HCT116 (cell line): Measurements from ENCODE around the gene ELAVL1. TPM values are rescaled to one million over a fixed set of nuclear protein-coding genes. Genes with fewer than 3 reads are reported as not detected.

Source experiments
- ATAC-seq: fragments of 200-7000 bp; cut with Tn5 transposase; 2 replicates; pipeline ENCODE4 v1.9.1; 2020; ENCODE audit warnings: mild to moderate bottlenecking, moderate library complexity
- BruUV-seq: library from RNA; stranded (reverse); fragments of 400-500 nt; replicated peaks from 2 replicates; lab custom pipeline; 2021; lab: Mats Ljungman, UMichigan
- CTCF ChIA-PET: fragments of 300-600 bp; sonication (Branson Sonifier 250); formaldehyde crosslinking; loops from one replicate; lab custom pipeline; 2021; ENCODE audit warnings: antibody characterized with exemption; lab: Charles Lee
- POLR2A ChIA-PET: fragments of 300-600, 350-600 bp; sonication (Branson Sonifier 250); formaldehyde crosslinking; loops from one replicate; lab custom pipeline; 2021; ENCODE audit warnings: antibody characterized with exemption; lab: Charles Lee
- RAD21 ChIA-PET, 2 experiments: fragments of 300-600 bp; sonication (Branson Sonifier 250); formaldehyde crosslinking; loops; one replicate each; lab custom pipeline; 2023; ENCODE audit warnings: low total read pairs in 2 of 2; ENCODE audit not compliant: uncharacterized antibody in 2 of 2, unreplicated experiment in 2 of 2, low non-redundant PET in 1 of 2; lab: Charles Lee
- DNase-seq: peaks from one replicate; pipeline ENCODE4 v3.0.0-alpha.2; 2010; ENCODE audit warnings: low read depth, low spot score
- H2AFZ ChIP-seq: fragments of 200-600 bp; shearing (Covaris generic), sonication (generic); 2 replicates; pipeline ENCODE4 v1.6.1; 2017; ENCODE audit warnings: low read depth, mixed run types, mixed read lengths, antibody characterized with exemption, low read length; ENCODE audit not compliant: poor library complexity, severe bottlenecking
- H3K27ac ChIP-seq: 2 replicates; pipeline ENCODE4 v1.5.1; 2012; ENCODE audit warnings: low read depth, low read length
- H3K27me3 ChIP-seq: fragments of 200-600 bp; sonication (generic); 2 replicates; pipeline ENCODE4 v1.6.1; 2016; ENCODE audit warnings: mixed run types, low read length, mixed read lengths; ENCODE audit not compliant: insufficient read depth
- H3K36me3 ChIP-seq, 2 experiments: fragments of 200-500 bp in 1 of 2; fragments of 200-600 bp in 1 of 2; sonication (Bioruptor generic) in 1 of 2; sonication (generic) in 1 of 2; 2 replicates each; pipeline versions ENCODE4 v1.5.1 to v1.6.1; 2014 to 2016; ENCODE audit warnings: low read length in 2 of 2, inconsistent platforms in 1 of 2, mixed read lengths in 1 of 2, mixed run types in 1 of 2; ENCODE audit not compliant: insufficient read depth in 2 of 2, control insufficient read depth in 1 of 2
- H3K4me1 ChIP-seq, 2 experiments: fragments of 200-600 bp in 1 of 2; sonication (generic) in 1 of 2; 2 replicates each; pipeline versions ENCODE4 v1.5.1 to v1.6.1; 2012 to 2017; ENCODE audit warnings: low read length in 2 of 2, inconsistent platforms in 1 of 2, mild to moderate bottlenecking in 1 of 2, mixed read lengths in 1 of 2, mixed run types in 1 of 2, moderate library complexity in 1 of 2; ENCODE audit not compliant: insufficient read depth in 2 of 2, control insufficient read depth in 1 of 2
- H3K4me2 ChIP-seq: fragments of 200-600 bp; sonication (generic); 2 replicates; pipeline ENCODE4 v1.6.1; 2017; ENCODE audit warnings: mixed run types, low read length, mixed read lengths
- H3K4me3 ChIP-seq, 2 experiments: fragments of 200-600 bp in 1 of 2; sonication (generic) in 1 of 2; replicated peaks in 1 of 2; 2 replicates each; pipeline ENCODE4 v1.5.1; 2011 to 2016; ENCODE audit warnings: low read length in 2 of 2, control low read depth in 1 of 2, low read depth in 1 of 2, mild to moderate bottlenecking in 1 of 2, mixed read lengths in 1 of 2, mixed run types in 1 of 2
- H3K79me2 ChIP-seq: fragments of 200-600 bp; sonication (generic); 2 replicates; pipeline ENCODE4 v1.6.1; 2017; ENCODE audit warnings: mild to moderate bottlenecking, mixed run types, low read length, moderate library complexity, mixed read lengths; ENCODE audit not compliant: insufficient read depth
- H3K9ac ChIP-seq: fragments of 200-600 bp; sonication (generic); 2 replicates; pipeline ENCODE4 v1.6.1; 2016; ENCODE audit warnings: low read length, mixed read lengths
- H3K9me2 ChIP-seq: fragments of 200-600 bp; sonication (generic), shearing (Covaris generic); 2 replicates; pipeline ENCODE4 v1.6.1; 2017; ENCODE audit warnings: mixed run types, mild to moderate bottlenecking, moderate library complexity; ENCODE audit not compliant: insufficient read depth
- H3K9me3 ChIP-seq, 2 experiments: fragments of 200-500 bp in 1 of 2; fragments of 200-600 bp in 1 of 2; sonication (Bioruptor generic) in 1 of 2; sonication (generic) in 1 of 2; 2 replicates each; pipeline ENCODE4 v1.6.1; 2014 to 2017; ENCODE audit warnings: low read length in 2 of 2, mixed read lengths in 2 of 2, inconsistent platforms in 1 of 2, low read depth in 1 of 2, mild to moderate bottlenecking in 1 of 2, mixed run types in 1 of 2, moderate library complexity in 1 of 2; ENCODE audit not compliant: control insufficient read depth in 1 of 2, insufficient read depth in 1 of 2
- H4K20me1 ChIP-seq: fragments of 200-600 bp; sonication (generic), shearing (Covaris generic); 2 replicates; pipeline ENCODE4 v1.6.1; 2017; ENCODE audit warnings: mixed run types, mild to moderate bottlenecking, moderate library complexity; ENCODE audit not compliant: insufficient read depth
- CBX3 ChIP-seq: IDR thresholded peaks from 2 replicates; pipeline ENCODE4 v1.6.1; 2012; ENCODE audit warnings: low read depth
- CEBPB ChIP-seq: IDR thresholded peaks from 2 replicates; pipeline ENCODE4 v1.6.1; 2012; ENCODE audit warnings: low read depth
- EGR1 ChIP-seq: IDR thresholded peaks from 2 replicates; pipeline ENCODE4 v1.6.1; 2012; ENCODE audit warnings: low read depth
- ELF1 ChIP-seq: IDR thresholded peaks from 2 replicates; pipeline ENCODE4 v1.6.1; 2012; ENCODE audit warnings: low read depth, borderline replicate concordance
- EZH2 ChIP-seq: fragments of 200-600 bp; sonication (generic); IDR thresholded peaks from 2 replicates; pipeline ENCODE4 v1.6.1; 2017; ENCODE audit warnings: antibody characterized with exemption, mixed run types
- EZH2phosphoT487 ChIP-seq: fragments of 200-600 bp; IDR thresholded peaks from 2 replicates; pipeline ENCODE4 v1.6.1; 2018; ENCODE audit warnings: antibody characterized with exemption, borderline replicate concordance
- FOSL1 ChIP-seq: IDR thresholded peaks from 2 replicates; pipeline ENCODE4 v1.6.1; 2012; ENCODE audit warnings: low read depth
- JUND ChIP-seq: IDR thresholded peaks from 2 replicates; pipeline ENCODE4 v1.6.1; 2012
- POLR2AphosphoS5 ChIP-seq: IDR thresholded peaks from 2 replicates; pipeline ENCODE4 v1.6.1; 2011; ENCODE audit warnings: mild to moderate bottlenecking, low read depth, low read length, moderate library complexity
- SP1 ChIP-seq: IDR thresholded peaks from 2 replicates; pipeline ENCODE4 v1.6.1; 2012; ENCODE audit warnings: low read depth
- SRF ChIP-seq: IDR thresholded peaks from 2 replicates; pipeline ENCODE4 v1.6.1; 2012; ENCODE audit warnings: low read depth
- TCF7L2 ChIP-seq: IDR thresholded peaks from 2 replicates; pipeline ENCODE4 v1.7.0; 2011; ENCODE audit warnings: borderline replicate concordance, inconsistent platforms; ENCODE audit not compliant: insufficient read depth, insufficient read length; ENCODE audit errors: extremely low read depth
- YY1 ChIP-seq: IDR thresholded peaks from 2 replicates; pipeline ENCODE4 v1.6.1; 2011; ENCODE audit warnings: low read length, low read depth, moderate library complexity, mild to moderate bottlenecking; ENCODE audit not compliant: insufficient replicate concordance; ENCODE audit errors: extremely low read depth
- ZFX ChIP-seq: fragments of 450-650 bp; IDR thresholded peaks from 2 replicates; pipeline ENCODE4 v1.6.1; 2017
- ZNF274 ChIP-seq: fragments of 200-500 bp; sonication (Bioruptor generic); IDR thresholded peaks from 2 replicates; pipeline ENCODE4 v1.6.1; 2014; ENCODE audit warnings: mild to moderate bottlenecking, low read depth, low read length, inconsistent platforms
- intact Hi-C: fragments of 100-400 bp; cut with micrococcal nuclease; formaldehyde crosslinking; loops from 2 replicates; pipeline ENCODE4 v1.10.0; 2022
- total RNA-seq: library from RNA; stranded (reverse); gene quantifications from one replicate; pipeline ENCODE4 v1.2.1, GENCODE V29; 2021; ENCODE audit not compliant: unreplicated experiment
- TF ChIP-seq, protein P1 (sequence below): IDR thresholded peaks from 2 replicates; pipeline ENCODE4 v1.6.1; 2012
- TF ChIP-seq, protein P2 (sequence below): IDR thresholded peaks from 2 replicates; pipeline ENCODE4 v1.6.1; 2012
- TF ChIP-seq, protein P3 (sequence below): IDR thresholded peaks from 2 replicates; pipeline ENCODE4 v1.6.1; 2011; ENCODE audit warnings: mild to moderate bottlenecking, low read length, moderate library complexity; ENCODE audit not compliant: insufficient replicate concordance; ENCODE audit errors: extremely low read depth
- TF ChIP-seq, protein P4 (sequence below), 3 experiments: fragments of 200-600 bp in 1 of 3; sonication (generic) in 1 of 3; IDR thresholded peaks in 2 of 3; conservative IDR thresholded peaks in 1 of 3; 2 replicates each; pipeline ENCODE4 v1.5.1; 2012 to 2017; ENCODE audit warnings: low read depth in 2 of 3, low read length in 2 of 3, antibody characterized with exemption in 1 of 3, borderline replicate concordance in 1 of 3, control low read depth in 1 of 3, mild to moderate bottlenecking in 1 of 3, mixed read lengths in 1 of 3, mixed run types in 1 of 3, moderate library complexity in 1 of 3; ENCODE audit not compliant: insufficient read depth in 1 of 3
- TF ChIP-seq, protein P5 (sequence below): IDR thresholded peaks from 2 replicates; pipeline ENCODE4 v1.6.1; 2012; ENCODE audit warnings: low read depth

The ELAVL1 gene
- total RNA-seq, 1 experiment from 2014 or later = 134 TPM

DNA sequence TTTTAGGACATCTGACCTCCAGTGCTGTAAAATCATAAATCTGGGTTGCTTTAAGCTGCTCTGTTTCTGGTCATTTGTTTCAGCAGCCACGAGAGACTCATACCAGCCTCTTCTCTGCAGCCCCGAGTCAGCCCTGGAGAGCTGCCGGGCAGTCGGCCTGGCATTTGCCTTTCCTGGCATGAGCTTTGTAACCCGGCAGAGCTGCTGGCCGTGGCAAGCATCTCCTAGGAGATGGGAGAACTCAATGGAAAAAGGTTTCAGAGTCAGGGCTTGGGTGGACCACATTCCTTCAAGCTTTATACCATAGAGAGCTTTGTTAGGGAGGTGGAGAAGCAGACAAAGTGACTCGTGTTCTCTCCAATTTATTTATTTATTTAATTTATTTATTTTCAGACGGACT lies 25.5 kb upstream of the ELAVL1 start:
- no peaks in the 10 kb centered on the region for H3K9me2 ChIP-seq
- H2AFZ ChIP-seq = no peak overlapping the region
- ATAC-seq (no peak), DNase-seq (no peak)
- ChIA-PET POLR2A (no interaction called here), RAD21 (no interaction called here), CTCF (no interaction called here)
- BruUV-seq = no TSS peak
- TF ChIP-seq SP1 (no peak), ZFX (no peak), ELF1 (no peak), CEBPB (no peak), ZNF274 (no peak), EZH2phosphoT487 (no peak), SRF (no peak), EZH2 (no peak), POLR2AphosphoS5 (no peak), YY1 (no peak), EGR1 (no peak), FOSL1 (no peak), CBX3 (no peak), JUND (no peak), TCF7L2 (no peak)
- TF ChIP-seq, protein P1, sequence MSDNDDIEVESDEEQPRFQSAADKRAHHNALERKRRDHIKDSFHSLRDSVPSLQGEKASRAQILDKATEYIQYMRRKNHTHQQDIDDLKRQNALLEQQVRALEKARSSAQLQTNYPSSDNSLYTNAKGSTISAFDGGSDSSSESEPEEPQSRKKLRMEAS = no peak
- TF ChIP-seq, protein P2, sequence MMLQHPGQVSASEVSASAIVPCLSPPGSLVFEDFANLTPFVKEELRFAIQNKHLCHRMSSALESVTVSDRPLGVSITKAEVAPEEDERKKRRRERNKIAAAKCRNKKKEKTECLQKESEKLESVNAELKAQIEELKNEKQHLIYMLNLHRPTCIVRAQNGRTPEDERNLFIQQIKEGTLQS = no peak
- TF ChIP-seq, protein P3, sequence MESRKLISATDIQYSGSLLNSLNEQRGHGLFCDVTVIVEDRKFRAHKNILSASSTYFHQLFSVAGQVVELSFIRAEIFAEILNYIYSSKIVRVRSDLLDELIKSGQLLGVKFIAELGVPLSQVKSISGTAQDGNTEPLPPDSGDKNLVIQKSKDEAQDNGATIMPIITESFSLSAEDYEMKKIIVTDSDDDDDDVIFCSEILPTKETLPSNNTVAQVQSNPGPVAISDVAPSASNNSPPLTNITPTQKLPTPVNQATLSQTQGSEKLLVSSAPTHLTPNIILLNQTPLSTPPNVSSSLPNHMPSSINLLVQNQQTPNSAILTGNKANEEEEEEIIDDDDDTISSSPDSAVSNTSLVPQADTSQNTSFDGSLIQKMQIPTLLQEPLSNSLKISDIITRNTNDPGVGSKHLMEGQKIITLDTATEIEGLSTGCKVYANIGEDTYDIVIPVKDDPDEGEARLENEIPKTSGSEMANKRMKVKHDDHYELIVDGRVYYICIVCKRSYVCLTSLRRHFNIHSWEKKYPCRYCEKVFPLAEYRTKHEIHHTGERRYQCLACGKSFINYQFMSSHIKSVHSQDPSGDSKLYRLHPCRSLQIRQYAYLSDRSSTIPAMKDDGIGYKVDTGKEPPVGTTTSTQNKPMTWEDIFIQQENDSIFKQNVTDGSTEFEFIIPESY = no peak
- TF ChIP-seq, protein P4, sequence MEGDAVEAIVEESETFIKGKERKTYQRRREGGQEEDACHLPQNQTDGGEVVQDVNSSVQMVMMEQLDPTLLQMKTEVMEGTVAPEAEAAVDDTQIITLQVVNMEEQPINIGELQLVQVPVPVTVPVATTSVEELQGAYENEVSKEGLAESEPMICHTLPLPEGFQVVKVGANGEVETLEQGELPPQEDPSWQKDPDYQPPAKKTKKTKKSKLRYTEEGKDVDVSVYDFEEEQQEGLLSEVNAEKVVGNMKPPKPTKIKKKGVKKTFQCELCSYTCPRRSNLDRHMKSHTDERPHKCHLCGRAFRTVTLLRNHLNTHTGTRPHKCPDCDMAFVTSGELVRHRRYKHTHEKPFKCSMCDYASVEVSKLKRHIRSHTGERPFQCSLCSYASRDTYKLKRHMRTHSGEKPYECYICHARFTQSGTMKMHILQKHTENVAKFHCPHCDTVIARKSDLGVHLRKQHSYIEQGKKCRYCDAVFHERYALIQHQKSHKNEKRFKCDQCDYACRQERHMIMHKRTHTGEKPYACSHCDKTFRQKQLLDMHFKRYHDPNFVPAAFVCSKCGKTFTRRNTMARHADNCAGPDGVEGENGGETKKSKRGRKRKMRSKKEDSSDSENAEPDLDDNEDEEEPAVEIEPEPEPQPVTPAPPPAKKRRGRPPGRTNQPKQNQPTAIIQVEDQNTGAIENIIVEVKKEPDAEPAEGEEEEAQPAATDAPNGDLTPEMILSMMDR (IDR thresholded peaks at IDR 0.05 in 2 of 3, conservative IDR thresholded peaks at IDR 0.05 in 1 of 3; ENCODE audit: borderline replicate concordance in 1 of 3, insufficient read depth in 1 of 3, low read depth in 2 of 3, low read length in 2 of 3) = no peak
- TF ChIP-seq, protein P5, sequence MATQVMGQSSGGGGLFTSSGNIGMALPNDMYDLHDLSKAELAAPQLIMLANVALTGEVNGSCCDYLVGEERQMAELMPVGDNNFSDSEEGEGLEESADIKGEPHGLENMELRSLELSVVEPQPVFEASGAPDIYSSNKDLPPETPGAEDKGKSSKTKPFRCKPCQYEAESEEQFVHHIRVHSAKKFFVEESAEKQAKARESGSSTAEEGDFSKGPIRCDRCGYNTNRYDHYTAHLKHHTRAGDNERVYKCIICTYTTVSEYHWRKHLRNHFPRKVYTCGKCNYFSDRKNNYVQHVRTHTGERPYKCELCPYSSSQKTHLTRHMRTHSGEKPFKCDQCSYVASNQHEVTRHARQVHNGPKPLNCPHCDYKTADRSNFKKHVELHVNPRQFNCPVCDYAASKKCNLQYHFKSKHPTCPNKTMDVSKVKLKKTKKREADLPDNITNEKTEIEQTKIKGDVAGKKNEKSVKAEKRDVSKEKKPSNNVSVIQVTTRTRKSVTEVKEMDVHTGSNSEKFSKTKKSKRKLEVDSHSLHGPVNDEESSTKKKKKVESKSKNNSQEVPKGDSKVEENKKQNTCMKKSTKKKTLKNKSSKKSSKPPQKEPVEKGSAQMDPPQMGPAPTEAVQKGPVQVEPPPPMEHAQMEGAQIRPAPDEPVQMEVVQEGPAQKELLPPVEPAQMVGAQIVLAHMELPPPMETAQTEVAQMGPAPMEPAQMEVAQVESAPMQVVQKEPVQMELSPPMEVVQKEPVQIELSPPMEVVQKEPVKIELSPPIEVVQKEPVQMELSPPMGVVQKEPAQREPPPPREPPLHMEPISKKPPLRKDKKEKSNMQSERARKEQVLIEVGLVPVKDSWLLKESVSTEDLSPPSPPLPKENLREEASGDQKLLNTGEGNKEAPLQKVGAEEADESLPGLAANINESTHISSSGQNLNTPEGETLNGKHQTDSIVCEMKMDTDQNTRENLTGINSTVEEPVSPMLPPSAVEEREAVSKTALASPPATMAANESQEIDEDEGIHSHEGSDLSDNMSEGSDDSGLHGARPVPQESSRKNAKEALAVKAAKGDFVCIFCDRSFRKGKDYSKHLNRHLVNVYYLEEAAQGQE = no peak
- H3K79me2 ChIP-seq = no peaks in the 10 kb centered on the region
- intact Hi-C loops = no loop called here
- no peaks in the 10 kb centered on the region for H3K27me3 ChIP-seq
- H3K36me3 ChIP-seq = no peaks in the 10 kb centered on the region
- H3K4me3 ChIP-seq = no peak overlapping the region
- no peaks in the 10 kb centered on the region for H4K20me1 ChIP-seq
- peaks cover 5 to 11% of the 10 kb centered on the region in 2 experiments; a peak in 3 of 4 replicates for H3K4me1 ChIP-seq
- no peaks in the 10 kb centered on the region for H3K9me3 ChIP-seq
- H3K27ac ChIP-seq = no peak overlapping the region
- no peak overlapping the region for H3K9ac ChIP-seq
- H3K4me2 ChIP-seq = no peak overlapping the region
